H1 (cell line): ENCODE results near the gene FAM210A. TPM values are rescaled to one million over a fixed set of nuclear protein-coding genes. Genes with fewer than 3 reads are reported as not detected.

ENCODE experiments used
- CTCF ChIA-PET: fragments of 300-600 bp; sonication (Branson Sonifier 250); formaldehyde crosslinking; loops from one replicate; lab custom pipeline; 2021; ENCODE audit not compliant: partially characterized antibody; lab: Charles Lee
- POLR2A ChIA-PET: fragments of 300-600 bp; sonication (Branson Sonifier 250); formaldehyde crosslinking; loops from one replicate; lab custom pipeline; 2021; ENCODE audit warnings: inconsistent platforms; ENCODE audit not compliant: partially characterized antibody; lab: Charles Lee
- DNase-seq, 2 experiments: peaks; one replicate each; pipeline versions ENCODE4 v3.0.0 to v3.0.0-alpha.2; 2010 to 2022; ENCODE audit warnings: low spot score in 2 of 2, low read depth in 1 of 2, mixed read lengths in 1 of 2
- FAIRE-seq: peaks from 2 replicates; lab custom pipeline; 2011; peaks lifted over from hg19 to GRCh38; lab: Jason Lieb, UNC
- H2AFZ ChIP-seq: 2 replicates; pipeline ENCODE4 v1.8.1; 2012; ENCODE audit warnings: low read length, inconsistent platforms
- H2AK5ac ChIP-seq: 2 replicates; pipeline ENCODE4 v1.6.1; 2013; ENCODE audit warnings: low read depth, low read length
- H2BK120ac ChIP-seq: replicated peaks from 2 replicates; pipeline ENCODE3; 2013; ENCODE audit warnings: low read depth, low read length, inconsistent platforms
- H2BK12ac ChIP-seq: 2 replicates; pipeline ENCODE4 v1.6.1; 2013; ENCODE audit warnings: low read depth, low read length
- H2BK15ac ChIP-seq: 2 replicates; pipeline ENCODE4 v1.6.1; 2013; ENCODE audit warnings: low read length
- H2BK20ac ChIP-seq: 2 replicates; pipeline ENCODE4 v1.6.1; 2013; ENCODE audit warnings: low read length
- H2BK5ac ChIP-seq: 2 replicates; pipeline ENCODE4 v1.6.1; 2013; ENCODE audit warnings: low read depth, low read length
- H3K14ac ChIP-seq: 2 replicates; pipeline ENCODE4 v1.6.1; 2013; ENCODE audit warnings: inconsistent platforms; ENCODE audit not compliant: insufficient read length
- H3K18ac ChIP-seq: 2 replicates; pipeline ENCODE4 v1.6.1; 2013; ENCODE audit warnings: low read length; ENCODE audit errors: extremely low read depth
- H3K23ac ChIP-seq: 2 replicates; pipeline ENCODE4 v1.6.1; 2013; ENCODE audit warnings: inconsistent platforms; ENCODE audit not compliant: insufficient read length
- H3K23me2 ChIP-seq: 2 replicates; pipeline ENCODE4 v1.6.1; 2013; ENCODE audit warnings: low read depth, low read length
- H3K27ac ChIP-seq: 2 replicates; pipeline ENCODE4 v1.6.1; 2011; ENCODE audit warnings: low read depth, low read length, inconsistent platforms
- H3K27me3 ChIP-seq, 4 experiments: replicated peaks in 1 of 4; 1 replicate in 1 of 4; 2 replicates in 3 of 4; pipeline versions ENCODE4 v1.6.1 to v1.8.1; 2011 to 2013; ENCODE audit warnings: low read length in 3 of 4, mild to moderate bottlenecking in 3 of 4, inconsistent platforms in 2 of 4, mixed read lengths in 2 of 4, moderate library complexity in 1 of 4; ENCODE audit not compliant: control insufficient read depth in 3 of 4, insufficient read depth in 3 of 4; ENCODE audit errors: extremely low read depth in 1 of 4
- H3K36me3 ChIP-seq, 4 experiments: 2 replicates each; pipeline versions ENCODE4 v1.6.1 to v1.8.1; 2011 to 2013; ENCODE audit warnings: mild to moderate bottlenecking in 4 of 4, low read length in 3 of 4, moderate library complexity in 2 of 4, control low read depth in 1 of 4, inconsistent platforms in 1 of 4; ENCODE audit not compliant: insufficient read depth in 4 of 4, control insufficient read depth in 2 of 4
- H3K4ac ChIP-seq: replicated peaks from 2 replicates; pipeline ENCODE3; 2013; ENCODE audit warnings: low read length, low read depth, mixed read lengths, inconsistent platforms; ENCODE audit not compliant: insufficient read length
- H3K4me1 ChIP-seq, 4 experiments: replicated peaks in 1 of 4; 1 replicate in 1 of 4; 2 replicates in 3 of 4; pipeline versions ENCODE4 v1.6.1 to v1.8.1; 2011 to 2013; ENCODE audit warnings: low read length in 3 of 4, inconsistent platforms in 2 of 4, mixed read lengths in 1 of 4; ENCODE audit not compliant: insufficient read depth in 4 of 4, control insufficient read depth in 3 of 4
- H3K4me2 ChIP-seq, 2 experiments: 2 replicates each; pipeline versions ENCODE4 v1.6.1 to v1.8.1; 2011 to 2013; ENCODE audit warnings: low read depth in 2 of 2, low read length in 2 of 2, control low read depth in 1 of 2, inconsistent platforms in 1 of 2, mild to moderate bottlenecking in 1 of 2; ENCODE audit not compliant: insufficient read depth in 1 of 2
- H3K4me3 ChIP-seq, 4 experiments: fragments of 200-600, 300-600 bp in 1 of 4; sonication (generic), shearing (Covaris generic), sonication (Bioruptor Twin) in 1 of 4; 2 replicates each; pipeline versions ENCODE4 v1.5.1 to v1.8.1; 2011 to 2016; ENCODE audit warnings: low read length in 4 of 4, low read depth in 3 of 4, control low read depth in 2 of 4, inconsistent platforms in 2 of 4, mild to moderate bottlenecking in 2 of 4, mixed read lengths in 1 of 4, moderate library complexity in 1 of 4; ENCODE audit not compliant: insufficient read depth in 2 of 4; ENCODE audit errors: extremely low read depth in 1 of 4
- H3K56ac ChIP-seq: replicated peaks from 2 replicates; pipeline ENCODE3; 2013; ENCODE audit warnings: low read depth, mild to moderate bottlenecking, mixed read lengths, low read length, inconsistent platforms; ENCODE audit not compliant: insufficient read length
- H3K79me1 ChIP-seq: 2 replicates; pipeline ENCODE4 v1.6.1; 2013; ENCODE audit warnings: low read depth, low read length, control low read depth
- H3K79me2 ChIP-seq, 2 experiments: 2 replicates each; pipeline versions ENCODE4 v1.6.1 to v1.8.1; 2012 to 2013; ENCODE audit warnings: low read length in 2 of 2, mild to moderate bottlenecking in 2 of 2, inconsistent platforms in 1 of 2; ENCODE audit not compliant: insufficient read depth in 2 of 2, control insufficient read depth in 1 of 2
- H3K9ac ChIP-seq, 4 experiments: replicated peaks in 1 of 4; 1 replicate in 1 of 4; 2 replicates in 3 of 4; pipeline versions ENCODE4 v1.6.1 to v1.8.1; 2011 to 2013; ENCODE audit warnings: low read depth in 3 of 4, low read length in 3 of 4, control low read depth in 2 of 4, mild to moderate bottlenecking in 2 of 4, moderate library complexity in 2 of 4, inconsistent platforms in 1 of 4; ENCODE audit errors: extremely low read depth in 1 of 4
- H3K9me3 ChIP-seq, 2 experiments: 2 replicates each; pipeline versions ENCODE4 v1.6.1 to v1.8.1; 2012 to 2013; ENCODE audit warnings: mild to moderate bottlenecking in 2 of 2, moderate library complexity in 2 of 2, control low read depth in 1 of 2, inconsistent platforms in 1 of 2, low read depth in 1 of 2, low read length in 1 of 2, mixed read lengths in 1 of 2; ENCODE audit not compliant: insufficient read depth in 2 of 2
- H4K20me1 ChIP-seq, 2 experiments: replicated peaks in 1 of 2; 2 replicates each; pipeline versions ENCODE3 to v1.8.1; 2011 to 2013; ENCODE audit warnings: inconsistent platforms in 2 of 2, low read length in 2 of 2, mild to moderate bottlenecking in 1 of 2; ENCODE audit not compliant: insufficient read depth in 2 of 2, control insufficient read depth in 1 of 2
- H4K5ac ChIP-seq: 2 replicates; pipeline ENCODE4 v1.6.1; 2013; ENCODE audit warnings: low read length, low read depth, mixed read lengths, inconsistent platforms; ENCODE audit not compliant: insufficient read length
- H4K8ac ChIP-seq: 2 replicates; pipeline ENCODE4 v1.8.0; 2013; ENCODE audit warnings: mild to moderate bottlenecking, moderate library complexity, low read length, inconsistent platforms; ENCODE audit not compliant: insufficient read depth; ENCODE audit errors: extremely low read depth
- H4K91ac ChIP-seq: replicated peaks from 2 replicates; pipeline ENCODE3; 2013; ENCODE audit warnings: low read length, mixed read lengths, inconsistent platforms; ENCODE audit not compliant: insufficient read length
- CHD1 ChIP-seq: IDR thresholded peaks from 2 replicates; pipeline ENCODE4 v1.6.1; 2012; ENCODE audit warnings: low read depth, low read length, improper control_type of control experiment
- HDAC2 ChIP-seq, 2 experiments: fragments of 300-600 bp in 1 of 2; sonication (generic) in 1 of 2; IDR thresholded peaks; 2 replicates each; pipeline ENCODE4 v1.6.1; 2011 to 2012; ENCODE audit warnings: low read depth in 2 of 2, low read length in 2 of 2, mild to moderate bottlenecking in 2 of 2, moderate library complexity in 2 of 2, borderline replicate concordance in 1 of 2, inconsistent platforms in 1 of 2
- JUN ChIP-seq: IDR thresholded peaks from 2 replicates; pipeline ENCODE4 v1.6.1; 2011; ENCODE audit warnings: low read depth, mild to moderate bottlenecking, improper control_type of control experiment, low read length
- SIRT6 ChIP-seq: IDR thresholded peaks from one replicate; pipeline ENCODE4 v1.7.1; 2012; ENCODE audit warnings: low read length, inconsistent platforms
- WGBS, 2 experiments: shearing (Covaris generic) in 1 of 2; methylation state at CpG; one replicate each; pipeline versions ENCODE4 v1.1.6 to v1.1.7; 2013 to 2015; ENCODE audit warnings: low lambda C conversion rate in 2 of 2, mixed read lengths in 2 of 2, inconsistent platforms in 1 of 2, low coverage in 1 of 2, missing lambda C conversion rate in 1 of 2; ENCODE audit not compliant: insufficient replicate concordance in 2 of 2, insufficient coverage in 1 of 2, insufficient read length in 1 of 2; ENCODE audit errors: extremely low coverage in 1 of 2, missing lambda C conversion rate in 1 of 2; 5-methylcytosine and 5-hydroxymethylcytosine counted together
- polyA plus RNA-seq, 7 experiments: library from polyadenylated mRNA; depleted of rRNA in 3 of 7; stranded (reverse) in 5 of 7; unstranded in 2 of 7; fragments of >200 nt in 5 of 7; fragments of 200-250 nt in 2 of 7; gene quantifications; 1 replicate in 5 of 7; 2 replicates in 1 of 7; 4 replicates in 1 of 7; pipeline versions ENCODE4 v1.2.1 to v1.2.3, GENCODE V29; 2011 to 2013; ENCODE audit warnings: missing spikeins in 2 of 7, mixed read lengths in 2 of 7
- total RNA-seq: library from RNA; stranded (reverse); fragmentation: NEBNext Ultra II Directional; extraction: Animal tissue kit (Norgen Biotek cat#: 25700); gene quantifications from 2 replicates; pipeline ENCODE4 v1.2.1, GENCODE V29; 2021

Gene FAM210A
- total and polyA plus RNA-seq, 2 of the 8 experiments (the other 6 are each of a cell fraction or from before 2014, with no cell fraction given), result 8.2 to 25.4 TPM

- H2BK15ac ChIP-seq, result 0 out of 2 replicates have a peak overlapping the region, but pooled peaks have one; percentile 72
- H3K4me1 ChIP-seq, result peaks cover 0 to 14% (median 6%) of the 10 kb centered on the region in 4 experiments; a peak in 4 of 7 replicates
- H3K9ac ChIP-seq, result no peak overlapping the region
- H3K79me2 ChIP-seq, result no peaks in the 10 kb centered on the region
- H2BK5ac ChIP-seq, result no peak overlapping the region
- no peak overlapping the region for H3K18ac ChIP-seq
- peaks cover 0 to 30% (median 27%) of the 10 kb centered on the region in 4 experiments; a peak in 5 of 7 replicates for H3K27me3 ChIP-seq
- H2BK12ac ChIP-seq, result no peak overlapping the region
- no peaks in the 10 kb centered on the region for H3K79me1 ChIP-seq
- peaks cover 0 to 2% of the 10 kb centered on the region in 2 experiments for H4K20me1 ChIP-seq
- POLR2A ChIA-PET, result no interaction called here
- no peak overlapping the region for H4K5ac ChIP-seq
- FAIRE-seq, result no peak
- no peak overlapping the region for H3K56ac ChIP-seq
- H4K8ac ChIP-seq, result no peak overlapping the region; the same call in none of the 2 replicates
- no peak overlapping the region for H4K91ac ChIP-seq
- H3K23me2 ChIP-seq, result no peaks in the 10 kb centered on the region
- H2BK120ac ChIP-seq, result no peak overlapping the region
- no peak overlapping the region for H2AFZ ChIP-seq
- no peak overlapping the region for H3K27ac ChIP-seq
- H3K9me3 ChIP-seq, result no peaks in the 10 kb centered on the region
- H2AK5ac ChIP-seq, result no peak overlapping the region
- no peak overlapping the region for H3K4ac ChIP-seq
- no peaks in the 10 kb centered on the region for H3K36me3 ChIP-seq
- no peak overlapping the region for H3K4me2 ChIP-seq
- H3K23ac ChIP-seq, result no peak overlapping the region
- CTCF ChIA-PET, result interaction anchor here (1.0 to 1.4 kb wide), 4 partner anchors 8 to 59 kb away, joined by 3 to 4 read pairs (median 4); no protein-coding TSS in a partner anchor
- DNase-seq, result no peak
- 92% methylated on average over 14 of the region's 16 CpGs; no CpG with 5 or more reads in 1 of the 2 experiments for WGBS, 2 experiments
- H3K4me3 ChIP-seq, result no peak overlapping the region
- no peak overlapping the region for H2BK20ac ChIP-seq
- TF ChIP-seq CHD1 (no peak), HDAC2 (IDR thresholded peaks at IDR 0.05; ENCODE audit: borderline replicate concordance in 1 of 2, low read depth in 2 of 2, low read length in 2 of 2) (no peak), JUN (no peak), SIRT6 (no peak)
- no peak overlapping the region for H3K14ac ChIP-seq
Observed at GRCh38 chr18:13614641-13615288, 111.6 kb downstream of the FAM210A start.
